ENCODE measurements around the gene DEPDC1B.
"Not testable (repeated sequence)": the region's sequence is repeated elsewhere in the genome, so short reads cannot be mapped to it uniquely, and the experiment has no call there.

DEPDC1B gene

GRCh38 chr5:60583616-60584015 is 116.3 kb downstream of the DEPDC1B start:
- no peak for DNase-seq

GRCh38 chr5:60578315-60578714 is 121.7 kb downstream of the DEPDC1B start:
- DNase-seq = no peak

- no peak for DNase-seq
Measured at GRCh38 chr5:60577116-60577515, 122.8 kb downstream of the DEPDC1B start.

GRCh38 chr5:60576425-60576824 is 123.5 kb downstream of the DEPDC1B start:
- no peak for DNase-seq

GRCh38 chr5:60568646-60569045 is 131.3 kb downstream of the DEPDC1B start:
- DNase-seq = no peak

- no peak for DNase-seq
Measured at GRCh38 chr5:60563696-60564324, 136.2 kb downstream of the DEPDC1B start.

DNA sequence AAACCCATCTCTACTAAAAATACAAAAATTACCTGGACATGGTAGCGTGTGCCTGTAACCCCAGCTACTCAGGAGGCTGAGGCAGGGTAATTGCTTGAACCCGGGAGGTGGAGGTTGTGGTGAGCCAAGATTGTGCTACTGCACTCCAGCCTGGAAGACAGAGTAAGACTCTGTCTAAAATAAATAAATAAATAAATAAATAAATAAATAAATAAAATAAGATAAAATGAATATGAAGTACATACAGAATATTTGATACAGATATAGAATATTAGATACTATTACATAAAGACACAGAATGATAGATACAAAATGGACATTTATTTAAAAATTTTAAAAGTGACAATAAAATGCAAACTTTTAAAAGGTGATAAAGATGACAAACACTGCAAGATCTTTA is 146.7 kb downstream of the DEPDC1B start:
- DNase-seq = not testable (repeated sequence)

GRCh38 chr5:60551829-60552228 is 148.1 kb downstream of the DEPDC1B start:
- no peak for DNase-seq

- DNase-seq = no peak
Measured at GRCh38 chr5:60551250-60551649, 148.7 kb downstream of the DEPDC1B start.

- no peak for DNase-seq
Measured at GRCh38 chr5:60550311-60550710, 149.7 kb downstream of the DEPDC1B start.

- no peak for DNase-seq
Measured at GRCh38 chr5:60549841-60550240, 150.1 kb downstream of the DEPDC1B start.
